ENCODE measurements around the gene NELFB. TPM values are rescaled to one million over a fixed set of nuclear protein-coding genes. Genes with fewer than 3 reads are reported as not detected.

The NELFB gene
- total and polyA plus RNA-seq, 9 of the 15 experiments (the other 6 are each of a cell fraction or from before 2014, with no cell fraction given) = 0.24 to 84.0 (median 29.7) TPM

DNA sequence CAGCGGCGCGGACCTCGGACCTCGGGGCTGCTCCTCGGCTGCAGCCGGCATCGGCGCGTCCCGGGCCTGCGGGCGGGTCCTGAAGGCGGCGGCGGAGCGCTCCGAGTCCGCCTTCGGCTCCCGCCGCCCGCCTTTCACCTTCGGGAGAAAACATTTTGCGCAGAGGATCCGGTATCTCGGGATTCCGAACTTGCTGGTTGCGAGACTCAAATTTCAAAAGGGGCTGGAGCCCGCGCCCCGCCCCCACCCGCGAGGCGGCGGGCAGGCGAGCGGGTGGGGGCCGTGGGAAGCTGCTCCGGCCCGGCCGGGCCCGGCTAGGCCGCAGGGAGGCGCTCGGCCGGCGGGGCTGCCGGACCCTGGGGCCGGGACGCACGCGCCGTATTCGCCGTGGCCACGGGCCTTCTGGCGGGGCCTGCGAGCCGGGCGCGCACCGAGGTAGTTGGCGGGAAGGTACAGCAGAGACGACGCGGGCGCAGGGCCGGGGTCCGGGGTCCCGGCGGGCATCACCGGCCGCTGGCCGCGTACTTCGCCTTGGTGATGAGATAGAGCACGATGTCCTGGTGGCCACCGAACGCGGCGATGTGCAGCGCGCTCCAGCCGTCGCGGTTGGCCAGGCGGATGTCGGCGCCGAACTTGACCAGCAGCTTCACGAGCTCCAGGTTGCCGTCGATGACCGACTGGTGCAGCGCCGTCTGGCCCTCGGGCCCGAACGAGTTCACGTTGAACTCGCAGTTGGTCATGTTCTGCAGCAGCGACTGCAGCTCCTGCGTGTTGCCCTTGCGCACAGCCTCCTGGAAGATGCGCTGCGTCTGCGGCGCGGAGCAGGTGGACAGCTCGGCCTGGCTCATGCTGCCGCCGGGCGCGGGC is 46.2 kb downstream of the NELFB start (continued):
- TF ChIP-seq KAT7 (CRISPR knock-in tag; IDR thresholded peaks at IDR 0.05; ENCODE audit: borderline replicate concordance) (no peak), ZNF431 (CRISPR knock-in tag; IDR thresholded peaks at IDR 0.05) (peak; percentile 80), SREBF1 (IDR thresholded peaks at IDR 0.05; ENCODE audit: borderline replicate concordance, low read depth, low read length) (no peak), FOXM1 (IDR thresholded peaks at IDR 0.05; ENCODE audit: low read depth) (no peak), FOXM1 (CRISPR knock-in tag; IDR thresholded peaks at IDR 0.05; ENCODE audit: low read depth) (peak; percentile 73), ZEB2 (IDR thresholded peaks at IDR 0.05) (no peak), PRMT5 (CRISPR knock-in tag; IDR thresholded peaks at IDR 0.05) (0 out of 2 replicates have a peak, but pooled peaks have one; percentile 10), ZNF12 (CRISPR knock-in tag; IDR thresholded peaks at IDR 0.05) (0 out of 2 replicates have a peak, but pooled peaks have one; percentile 50), ZNF354B (CRISPR knock-in tag; IDR thresholded peaks at IDR 0.05) (no peak), PPARD (CRISPR knock-in tag; IDR thresholded peaks at IDR 0.05) (no peak), MTA2 (IDR thresholded peaks at IDR 0.05; ENCODE audit: low read depth) (no peak), ZC3H8 (IDR thresholded peaks at IDR 0.05) (no peak), ZNF444 (CRISPR knock-in tag; IDR thresholded peaks at IDR 0.05) (no peak), MCM5 (IDR thresholded peaks at IDR 0.05; ENCODE audit: low read depth) (no peak), ZNF24 (IDR thresholded peaks at IDR 0.05) (no peak), HDAC8 (tag; IDR thresholded peaks at IDR 0.05) (no peak), MIER1 (IDR thresholded peaks at IDR 0.05; ENCODE audit: low read depth) (no peak), NFIC (IDR thresholded peaks at IDR 0.05) (peak; percentile 67)
- TF ChIP-seq, protein P1, sequence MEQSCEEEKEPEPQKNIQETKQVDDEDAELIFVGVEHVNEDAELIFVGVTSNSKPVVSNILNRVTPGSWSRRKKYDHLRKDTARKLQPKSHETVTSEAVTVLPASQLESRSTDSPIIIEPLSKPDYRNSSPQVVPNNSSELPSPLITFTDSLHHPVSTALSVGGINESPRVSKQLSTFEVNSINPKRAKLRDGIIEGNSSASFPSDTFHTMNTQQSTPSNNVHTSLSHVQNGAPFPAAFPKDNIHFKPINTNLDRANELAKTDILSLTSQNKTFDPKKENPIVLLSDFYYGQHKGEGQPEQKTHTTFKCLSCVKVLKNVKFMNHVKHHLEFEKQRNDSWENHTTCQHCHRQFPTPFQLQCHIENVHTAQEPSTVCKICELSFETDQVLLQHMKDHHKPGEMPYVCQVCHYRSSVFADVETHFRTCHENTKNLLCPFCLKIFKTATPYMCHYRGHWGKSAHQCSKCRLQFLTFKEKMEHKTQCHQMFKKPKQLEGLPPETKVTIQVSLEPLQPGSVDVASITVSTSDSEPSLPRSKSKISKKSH (CRISPR knock-in tag; IDR thresholded peaks at IDR 0.05) = no peak
- TF ChIP-seq, protein P2, sequence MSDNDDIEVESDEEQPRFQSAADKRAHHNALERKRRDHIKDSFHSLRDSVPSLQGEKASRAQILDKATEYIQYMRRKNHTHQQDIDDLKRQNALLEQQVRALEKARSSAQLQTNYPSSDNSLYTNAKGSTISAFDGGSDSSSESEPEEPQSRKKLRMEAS (CRISPR knock-in tag; IDR thresholded peaks at IDR 0.05) = peak; percentile 89
- TF ChIP-seq, protein P3, sequence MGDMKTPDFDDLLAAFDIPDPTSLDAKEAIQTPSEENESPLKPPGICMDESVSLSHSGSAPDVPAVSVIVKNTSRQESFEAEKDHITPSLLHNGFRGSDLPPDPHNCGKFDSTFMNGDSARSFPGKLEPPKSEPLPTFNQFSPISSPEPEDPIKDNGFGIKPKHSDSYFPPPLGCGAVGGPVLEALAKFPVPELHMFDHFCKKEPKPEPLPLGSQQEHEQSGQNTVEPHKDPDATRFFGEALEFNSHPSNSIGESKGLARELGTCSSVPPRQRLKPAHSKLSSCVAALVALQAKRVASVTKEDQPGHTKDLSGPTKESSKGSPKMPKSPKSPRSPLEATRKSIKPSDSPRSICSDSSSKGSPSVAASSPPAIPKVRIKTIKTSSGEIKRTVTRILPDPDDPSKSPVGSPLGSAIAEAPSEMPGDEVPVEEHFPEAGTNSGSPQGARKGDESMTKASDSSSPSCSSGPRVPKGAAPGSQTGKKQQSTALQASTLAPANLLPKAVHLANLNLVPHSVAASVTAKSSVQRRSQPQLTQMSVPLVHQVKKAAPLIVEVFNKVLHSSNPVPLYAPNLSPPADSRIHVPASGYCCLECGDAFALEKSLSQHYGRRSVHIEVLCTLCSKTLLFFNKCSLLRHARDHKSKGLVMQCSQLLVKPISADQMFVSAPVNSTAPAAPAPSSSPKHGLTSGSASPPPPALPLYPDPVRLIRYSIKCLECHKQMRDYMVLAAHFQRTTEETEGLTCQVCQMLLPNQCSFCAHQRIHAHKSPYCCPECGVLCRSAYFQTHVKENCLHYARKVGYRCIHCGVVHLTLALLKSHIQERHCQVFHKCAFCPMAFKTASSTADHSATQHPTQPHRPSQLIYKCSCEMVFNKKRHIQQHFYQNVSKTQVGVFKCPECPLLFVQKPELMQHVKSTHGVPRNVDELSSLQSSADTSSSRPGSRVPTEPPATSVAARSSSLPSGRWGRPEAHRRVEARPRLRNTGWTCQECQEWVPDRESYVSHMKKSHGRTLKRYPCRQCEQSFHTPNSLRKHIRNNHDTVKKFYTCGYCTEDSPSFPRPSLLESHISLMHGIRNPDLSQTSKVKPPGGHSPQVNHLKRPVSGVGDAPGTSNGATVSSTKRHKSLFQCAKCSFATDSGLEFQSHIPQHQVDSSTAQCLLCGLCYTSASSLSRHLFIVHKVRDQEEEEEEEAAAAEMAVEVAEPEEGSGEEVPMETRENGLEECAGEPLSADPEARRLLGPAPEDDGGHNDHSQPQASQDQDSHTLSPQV (IDR thresholded peaks at IDR 0.05) = peak; percentile 66; the same call in 1 of the 2 replicates
- TF ChIP-seq, protein P4, sequence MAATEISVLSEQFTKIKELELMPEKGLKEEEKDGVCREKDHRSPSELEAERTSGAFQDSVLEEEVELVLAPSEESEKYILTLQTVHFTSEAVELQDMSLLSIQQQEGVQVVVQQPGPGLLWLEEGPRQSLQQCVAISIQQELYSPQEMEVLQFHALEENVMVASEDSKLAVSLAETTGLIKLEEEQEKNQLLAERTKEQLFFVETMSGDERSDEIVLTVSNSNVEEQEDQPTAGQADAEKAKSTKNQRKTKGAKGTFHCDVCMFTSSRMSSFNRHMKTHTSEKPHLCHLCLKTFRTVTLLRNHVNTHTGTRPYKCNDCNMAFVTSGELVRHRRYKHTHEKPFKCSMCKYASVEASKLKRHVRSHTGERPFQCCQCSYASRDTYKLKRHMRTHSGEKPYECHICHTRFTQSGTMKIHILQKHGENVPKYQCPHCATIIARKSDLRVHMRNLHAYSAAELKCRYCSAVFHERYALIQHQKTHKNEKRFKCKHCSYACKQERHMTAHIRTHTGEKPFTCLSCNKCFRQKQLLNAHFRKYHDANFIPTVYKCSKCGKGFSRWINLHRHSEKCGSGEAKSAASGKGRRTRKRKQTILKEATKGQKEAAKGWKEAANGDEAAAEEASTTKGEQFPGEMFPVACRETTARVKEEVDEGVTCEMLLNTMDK (IDR thresholded peaks at IDR 0.05; ENCODE audit: borderline replicate concordance, insufficient read depth, low read depth, low read length, poor library complexity, severe bottlenecking) = peak; percentile 88
